Measurements from ENCODE around the gene JMJD6. TPM values are rescaled to one million over a fixed set of nuclear protein-coding genes. Genes with fewer than 3 reads are reported as not detected.

Gene JMJD6
- total RNA-seq, 2 donors from 2014 or later: 32.4 to 36.1 TPM

DNA sequence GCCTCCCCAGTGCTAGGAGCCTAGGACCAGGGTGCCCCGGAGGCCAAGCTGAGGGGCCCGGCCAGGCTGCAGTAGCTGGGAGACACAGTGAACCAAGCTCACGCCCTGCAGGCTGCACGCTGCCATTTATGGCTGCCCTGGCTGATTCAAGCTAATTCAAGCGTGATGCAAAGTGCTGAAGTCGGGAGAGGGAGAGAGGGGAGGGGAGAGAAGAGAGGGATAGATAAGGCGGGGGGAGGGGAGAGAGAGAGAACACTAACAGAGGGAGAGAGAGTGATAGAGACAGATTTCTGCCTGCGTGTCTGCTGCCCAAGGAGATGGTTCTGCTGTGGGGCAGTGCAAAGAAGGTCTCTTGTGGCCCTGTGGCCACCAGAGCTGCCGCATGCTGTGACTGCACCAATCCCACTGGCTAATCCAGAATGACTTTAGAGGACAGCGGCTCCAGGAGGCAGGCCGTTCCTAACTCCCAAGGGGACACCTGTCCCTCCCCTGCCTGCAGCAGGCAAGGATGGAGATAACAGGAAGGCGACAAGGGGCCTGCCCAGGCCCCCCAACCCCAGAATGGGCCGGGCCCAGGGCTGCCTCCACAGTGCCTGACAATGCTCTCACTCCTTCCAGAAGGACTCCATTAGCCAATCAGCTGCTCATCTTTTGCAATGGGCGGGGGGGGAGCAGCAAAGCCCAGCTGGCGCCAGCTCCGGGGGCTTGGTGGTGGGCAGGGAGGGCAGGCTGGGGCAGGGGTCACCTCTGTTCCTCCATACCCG, 28.5 kb downstream of the JMJD6 start:
- Histone ChIP-seq H3K4me1 (ENCODE audit: control insufficient read depth in 1 of 2, low read depth in 2 of 2) (peaks cover 48 to 92% of the 10 kb centered on the region in 2 donors), H3K27ac (peak overlapping the region; percentile 94 to 98)

GRCh38 chr17:76696763-76697701, 29.4 kb downstream of the JMJD6 start:
- peak overlapping the region; percentile 94 to 98 for H3K27ac ChIP-seq
- peak overlapping the region; percentile 44 for H3K4me3 ChIP-seq
- DNase-seq (ENCODE audit: low spot score) (no peak), ATAC-seq (ENCODE audit: insufficient number of reproducible peaks, low FRiP score, low read depth) (no peak)
- no peaks in the 10 kb centered on the region for H3K27me3 ChIP-seq (replicated peaks; ENCODE audit: insufficient read depth)
- TF ChIP-seq CTCF (IDR thresholded peaks at IDR 0.05): no peak
- peaks cover 48 to 96% of the 10 kb centered on the region in 2 donors for H3K4me1 ChIP-seq (ENCODE audit: control insufficient read depth in 1 of 2, low read depth in 2 of 2)
- H3K36me3 ChIP-seq: no peaks in the 10 kb centered on the region
- no peaks in the 10 kb centered on the region for H3K9me3 ChIP-seq

More for the DNA sequence above, 28.5 kb downstream of the JMJD6 start:
- Histone ChIP-seq H3K36me3 (no peaks in the 10 kb centered on the region), H3K27me3 (replicated peaks; ENCODE audit: insufficient read depth) (no peaks in the 10 kb centered on the region), H3K4me3 (peak overlapping the region; percentile 44), H3K9me3 (no peaks in the 10 kb centered on the region)
- ATAC-seq (ENCODE audit: insufficient number of reproducible peaks, low FRiP score, low read depth) (no peak), DNase-seq (ENCODE audit: low spot score) (no peak)
- no peak for TF ChIP-seq CTCF (IDR thresholded peaks at IDR 0.05)

DNA sequence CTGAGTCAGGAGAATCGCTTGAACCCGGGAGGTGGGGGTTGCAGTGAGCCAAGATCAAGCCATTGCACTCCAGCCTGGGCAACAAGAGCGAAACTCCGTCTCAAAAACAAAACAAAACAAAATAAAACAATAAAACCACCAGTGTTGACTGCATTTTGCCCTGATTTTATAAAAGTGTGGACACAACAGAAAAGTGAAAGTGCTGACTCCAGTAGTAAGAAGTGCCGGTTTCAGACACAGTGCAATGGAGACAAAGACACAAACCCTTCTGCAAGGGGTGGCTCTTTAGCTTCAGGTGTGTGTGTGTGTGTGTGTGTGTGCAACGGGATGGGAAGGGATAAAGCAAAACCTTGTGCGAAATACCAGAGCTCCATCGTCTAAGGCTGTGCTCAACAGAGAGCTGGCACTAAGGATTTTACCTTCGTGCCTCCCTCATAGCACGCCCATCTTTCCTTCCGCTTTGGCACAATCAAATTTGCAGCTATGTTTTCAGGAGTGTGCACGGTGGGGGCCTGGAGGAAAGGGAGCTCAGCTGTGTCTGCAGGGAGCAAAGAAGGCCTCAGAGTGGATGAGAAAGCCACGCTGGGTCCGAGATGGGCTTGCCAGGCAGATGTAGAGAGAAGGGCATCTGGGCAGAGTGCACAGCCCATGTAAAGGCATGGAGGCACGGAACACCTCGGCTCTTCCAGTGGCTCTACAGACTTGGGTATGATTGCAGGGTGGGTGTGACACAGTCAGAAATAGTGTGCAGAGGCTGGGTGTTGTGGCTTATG, 31.2 kb downstream of the JMJD6 start:
- Histone ChIP-seq H3K9me3 (no peaks in the 10 kb centered on the region), H3K27ac (peak overlapping the region; percentile 41 to 94), H3K27me3 (replicated peaks; ENCODE audit: insufficient read depth) (no peaks in the 10 kb centered on the region), H3K36me3 (no peaks in the 10 kb centered on the region), H3K4me3 (peak overlapping the region; percentile 2), H3K4me1 (ENCODE audit: control insufficient read depth in 1 of 2, low read depth in 2 of 2) (peaks cover 41 to 86% of the 10 kb centered on the region in 2 donors)
- DNase-seq (ENCODE audit: low spot score) (no peak), ATAC-seq (ENCODE audit: insufficient number of reproducible peaks, low FRiP score, low read depth) (no peak)
- TF ChIP-seq CTCF (IDR thresholded peaks at IDR 0.05): no peak

DNA sequence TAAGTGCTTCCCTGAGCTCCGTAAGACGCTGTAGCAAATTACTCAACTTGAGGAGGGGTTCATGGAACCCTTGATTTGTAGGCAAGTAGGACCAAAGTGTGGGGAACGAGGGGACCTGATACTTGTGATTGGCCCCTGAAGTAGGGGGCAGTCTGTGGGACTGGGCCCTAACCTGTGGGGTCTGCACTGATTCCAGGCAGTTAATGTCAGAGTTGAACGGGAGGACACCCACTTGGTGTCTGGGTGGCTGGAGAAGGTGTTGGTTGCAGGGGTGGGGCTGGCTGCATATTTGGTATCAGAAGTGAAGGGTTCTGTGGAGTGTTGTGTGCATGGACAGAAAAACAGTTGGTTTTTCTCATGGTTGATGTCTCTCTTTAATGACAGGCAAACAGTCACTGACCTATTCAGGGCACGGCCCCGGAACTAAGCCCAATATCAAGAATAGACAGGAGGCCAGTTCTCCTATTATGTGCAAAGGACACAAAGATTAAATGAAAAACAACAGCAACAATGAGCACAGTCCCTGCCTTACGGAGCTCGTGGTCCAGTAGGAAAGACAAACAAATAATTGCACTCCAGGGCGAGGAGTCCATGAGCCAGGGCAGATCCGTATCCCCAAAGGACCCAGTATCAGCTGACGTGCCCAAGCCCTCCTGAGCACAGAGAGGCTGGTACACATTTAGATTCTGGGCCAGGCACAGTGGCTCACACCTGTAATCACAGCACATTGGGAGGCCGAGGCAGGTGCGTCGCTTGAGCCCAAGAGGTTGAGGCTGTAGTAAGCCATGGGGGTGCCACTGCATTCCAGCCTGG, 34.8 kb downstream of the JMJD6 start:
- Histone ChIP-seq H3K4me1 (ENCODE audit: control insufficient read depth in 1 of 2, low read depth in 2 of 2) (peaks cover 33 to 84% of the 10 kb centered on the region in 2 donors), H3K36me3 (no peaks in the 10 kb centered on the region), H3K4me3 (no peak overlapping the region), H3K9me3 (no peaks in the 10 kb centered on the region), H3K27me3 (replicated peaks; ENCODE audit: insufficient read depth) (no peaks in the 10 kb centered on the region), H3K27ac (peak overlapping the region in 1 of 2 donors; percentile 9)
- no peak for DNase-seq (ENCODE audit: low spot score)
- no peak for TF ChIP-seq CTCF (IDR thresholded peaks at IDR 0.05)
- ATAC-seq (ENCODE audit: insufficient number of reproducible peaks, low FRiP score, low read depth): no peak

All from thoracic aorta (tissue), 2 donors.